ENCODE measurements around the gene KAT8.

- TF ChIP-seq CTCF (IDR thresholded peaks at IDR 0.05) (no peak), POLR2A (IDR thresholded peaks at IDR 0.05) (no peak)
Measured at GRCh38 chr16:31131416-31131815, 14.0 kb downstream of the KAT8 start.

All from uterus (tissue), 2 donors.